GM18498 (cell line): ENCODE measurements around the gene PHF5A.

Experiments used
- ATAC-seq: cut with Tn5 transposase; IDR thresholded peaks from one replicate; pipeline ENCODE4 v1.9.1; 2021; ENCODE audit warnings: mild to moderate bottlenecking, moderate library complexity; ENCODE audit not compliant: unreplicated experiment

The PHF5A gene

DNA sequence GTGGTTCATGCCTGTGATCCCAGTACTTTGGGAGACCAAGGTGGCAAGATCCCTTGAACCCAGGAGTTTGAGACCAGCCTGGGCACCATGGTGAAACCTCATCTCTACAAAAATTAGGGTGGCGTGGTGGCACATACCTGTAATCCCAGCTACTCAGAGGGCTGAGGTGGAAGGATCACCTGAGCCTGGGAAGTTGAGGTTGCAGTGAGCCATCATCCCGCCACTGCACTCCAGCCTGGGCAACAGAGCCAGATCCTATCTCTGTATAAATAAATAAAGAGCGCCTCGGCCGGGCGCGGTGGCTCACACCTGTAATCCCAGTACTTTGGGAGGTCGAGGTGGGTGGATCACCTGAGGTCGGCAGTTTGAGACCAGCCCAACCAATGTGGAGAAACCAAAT lies 49.8 kb downstream of the PHF5A start:
- no peak for ATAC-seq

DNA sequence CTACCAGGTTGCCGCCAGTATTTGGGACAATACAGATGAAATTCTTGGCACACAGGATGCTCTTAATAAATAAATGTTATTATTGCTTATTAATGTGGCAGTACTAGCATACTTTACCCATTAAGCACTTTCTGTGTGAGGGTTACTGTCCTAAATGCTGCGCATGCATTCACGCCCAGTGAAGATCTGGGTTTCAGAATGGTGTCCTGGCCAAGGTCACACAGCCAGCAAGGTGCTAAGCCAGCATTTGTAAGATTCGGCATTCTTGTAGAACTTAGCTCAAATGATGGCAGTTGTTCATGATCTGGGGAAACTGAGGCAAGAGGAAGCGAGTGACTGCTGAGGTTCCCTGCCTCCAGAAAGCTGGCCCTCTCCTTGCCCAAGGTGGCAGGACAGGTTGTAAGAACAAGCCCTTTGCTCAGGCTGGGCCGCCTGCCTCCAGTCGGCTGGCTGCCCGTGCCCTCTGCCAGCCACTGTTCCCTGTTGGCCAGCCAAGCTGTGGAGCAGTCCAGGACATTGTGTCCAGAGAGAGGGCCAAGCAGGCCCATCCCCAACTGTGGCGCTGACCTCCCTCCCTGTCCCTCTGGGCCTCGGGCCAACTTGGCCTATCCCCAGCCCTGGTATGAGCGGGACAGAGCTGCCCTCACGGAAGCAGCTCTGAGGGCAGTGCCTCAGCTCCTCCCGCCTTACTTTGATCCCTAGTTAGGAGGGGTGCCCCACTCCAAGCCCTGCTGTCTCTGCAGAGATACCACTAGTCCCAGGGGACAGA lies 50.7 kb downstream of the PHF5A start:
- no peak for ATAC-seq

DNA sequence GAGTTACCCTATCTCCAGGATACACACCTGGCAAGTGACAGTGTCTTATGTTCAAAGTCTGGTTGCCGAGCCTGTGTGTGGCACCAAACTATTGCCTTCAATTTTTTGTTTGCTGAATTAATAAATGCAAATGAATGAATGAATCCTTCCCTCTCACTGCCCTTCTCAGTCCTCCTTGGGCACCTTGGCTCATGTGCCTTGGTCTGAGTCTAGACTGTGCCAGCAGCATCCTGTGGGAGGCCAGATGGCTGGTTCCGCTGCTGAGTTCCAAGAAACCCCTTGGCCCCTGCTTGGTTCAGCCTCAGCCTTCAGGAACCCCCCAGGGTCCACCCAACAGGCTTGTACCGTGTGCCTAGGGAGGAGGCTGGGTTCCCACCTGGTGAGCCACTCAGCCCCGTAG lies 52.9 kb downstream of the PHF5A start:
- no peak for ATAC-seq

DNA sequence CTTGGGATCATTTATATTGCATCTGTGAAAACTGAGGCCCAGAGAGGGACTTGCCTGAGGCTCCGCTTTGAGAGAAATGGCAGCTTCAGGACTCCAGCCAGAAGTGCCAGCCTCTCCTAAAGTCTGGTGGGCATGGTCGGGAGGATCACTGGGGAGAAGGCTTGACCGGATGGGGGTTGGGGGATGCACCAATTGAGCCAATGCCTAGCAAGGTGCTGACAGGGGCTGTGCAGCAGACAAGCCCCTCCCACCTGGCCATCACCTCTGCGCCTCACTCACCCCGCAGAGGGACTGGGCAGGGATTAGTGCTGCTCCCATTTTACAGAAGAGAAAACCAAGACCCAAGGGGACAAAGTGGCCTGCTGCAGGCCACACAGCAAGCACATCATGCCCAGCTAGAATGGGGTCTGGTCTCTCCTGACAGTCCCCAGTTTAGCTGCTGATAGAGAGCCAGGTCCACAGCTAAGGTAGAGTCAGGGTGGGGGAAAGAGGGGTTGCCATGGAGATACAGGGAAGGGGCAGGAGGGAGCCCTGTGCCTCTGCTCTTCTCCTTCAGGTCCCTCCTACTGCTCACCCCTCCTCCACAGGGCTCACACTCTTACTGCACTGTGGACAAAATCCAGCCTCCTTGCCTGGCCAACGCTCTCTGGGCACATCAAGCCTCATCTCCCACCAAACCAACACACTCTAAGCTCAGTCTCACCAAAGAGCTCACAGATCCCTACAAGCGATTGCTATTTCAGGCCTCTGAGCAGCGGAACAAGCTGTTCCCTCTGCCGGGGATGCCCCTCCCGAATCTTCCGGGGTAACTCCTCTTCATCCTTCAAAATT lies 57.3 kb downstream of the PHF5A start:
- no peak for ATAC-seq

DNA sequence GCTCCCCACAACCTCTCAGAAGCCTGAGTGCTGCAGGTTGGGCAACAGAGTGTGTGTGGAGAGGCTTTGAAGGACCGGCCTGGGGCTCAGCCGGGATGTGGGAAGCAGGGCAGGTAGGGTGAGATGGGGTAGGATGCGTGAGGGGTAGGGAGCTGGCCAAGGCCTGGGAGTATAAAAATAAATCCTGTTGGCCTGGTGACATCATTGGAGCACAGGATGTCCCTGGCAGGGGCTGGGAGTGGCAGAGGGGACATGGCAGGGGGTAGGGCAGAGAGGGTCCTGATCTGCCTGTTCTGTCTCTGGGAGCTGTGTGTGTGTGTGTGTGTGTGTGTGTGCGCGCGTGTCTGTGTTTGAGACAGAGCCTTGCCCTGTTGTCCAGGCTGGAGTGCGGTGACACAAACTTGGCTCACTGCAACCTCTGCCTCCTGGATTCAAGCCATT lies 58.2 kb downstream of the PHF5A start:
- no peak for ATAC-seq
